Middle frontal gyrus (tissue), 1 donor: Measurements from ENCODE around the gene PTK7.
A peak's percentile ranks its signal among the peaks of the same experiment; 100 is the strongest.

Experiments
- DNase-seq: peaks from one replicate; pipeline ENCODE4 v3.0.0-alpha.2; 2015; ENCODE audit warnings: low spot score; ENCODE audit errors: extremely low spot score

PTK7 gene

GRCh38 chr6:43178951-43179830, 103.1 kb downstream of the PTK7 start:
- DNase-seq: no peak

GRCh38 chr6:43180058-43180457, 103.9 kb downstream of the PTK7 start:
- DNase-seq: no peak

GRCh38 chr6:43180985-43181384, 104.9 kb downstream of the PTK7 start:
- no peak for DNase-seq

DNA sequence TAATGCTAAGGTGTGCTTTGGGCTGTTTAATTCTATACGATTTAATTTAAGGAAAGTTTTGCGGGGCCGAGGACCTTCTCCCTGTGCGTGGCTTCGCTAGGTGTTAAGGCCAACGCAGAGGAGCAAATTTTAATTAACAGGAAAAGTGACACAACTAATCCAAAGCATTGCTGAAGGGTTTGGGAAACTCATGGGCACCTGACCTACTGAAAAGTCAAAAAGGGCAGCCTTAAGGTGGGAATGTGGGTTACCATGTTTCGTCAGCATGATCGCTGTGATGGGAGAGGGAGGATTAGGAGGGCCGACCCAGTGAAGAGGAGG, 105.5 kb downstream of the PTK7 start:
- DNase-seq: no peak

- DNase-seq: peak; percentile 82
Measured at GRCh38 chr6:43181942-43182860, 106.1 kb downstream of the PTK7 start, which contains the start of gene CUL9. Gene CUL9 (plus strand): TSS chr6:43182196. CDS start chr6:43184311, 2,115 bp downstream.

DNA sequence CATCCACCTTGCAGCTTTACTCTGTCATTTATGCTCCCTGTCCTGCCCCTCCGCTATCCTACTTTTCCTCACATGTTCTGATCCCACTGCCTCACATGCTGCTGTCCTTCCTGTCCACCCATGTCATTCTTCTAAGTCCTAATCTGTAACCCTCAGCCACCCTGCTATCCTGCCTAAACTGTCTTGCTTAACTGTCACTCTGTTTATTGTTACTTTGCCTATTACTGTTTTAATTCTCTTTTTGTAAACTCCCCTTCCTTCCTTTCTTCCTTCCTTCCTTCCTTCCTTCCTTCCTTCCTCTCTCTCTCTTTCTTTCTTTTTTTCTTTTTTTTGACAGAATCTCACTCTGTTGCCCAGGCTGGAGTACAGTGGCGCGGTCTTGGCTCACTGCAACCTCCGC, 107.3 kb downstream of the PTK7 start:
- no peak for DNase-seq

GRCh38 chr6:43184268-43184985, 108.3 kb downstream of the PTK7 start:
- DNase-seq: no peak

- DNase-seq: no peak
Measured at GRCh38 chr6:43185391-43185985, 109.4 kb downstream of the PTK7 start.

DNA sequence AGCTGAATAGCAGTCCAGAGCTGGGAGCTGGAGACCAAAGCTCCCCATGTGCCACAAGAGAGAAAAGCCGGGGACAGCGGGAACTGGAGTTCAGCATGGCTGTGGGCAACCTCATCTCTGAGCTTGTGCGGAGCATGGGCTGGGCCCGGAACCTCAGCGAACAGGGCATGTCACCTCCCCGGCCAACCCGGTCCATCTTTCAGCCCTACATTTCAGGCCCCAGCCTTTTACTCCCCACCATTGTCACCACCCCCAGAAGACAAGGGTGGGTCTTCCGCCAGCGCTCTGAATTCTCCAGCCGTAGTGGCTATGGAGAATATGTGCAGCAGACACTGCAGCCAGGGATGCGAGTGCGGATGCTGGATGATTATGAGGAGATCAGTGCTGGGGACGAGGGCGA, 109.9 kb downstream of the PTK7 start:
- DNase-seq: no peak

DNA sequence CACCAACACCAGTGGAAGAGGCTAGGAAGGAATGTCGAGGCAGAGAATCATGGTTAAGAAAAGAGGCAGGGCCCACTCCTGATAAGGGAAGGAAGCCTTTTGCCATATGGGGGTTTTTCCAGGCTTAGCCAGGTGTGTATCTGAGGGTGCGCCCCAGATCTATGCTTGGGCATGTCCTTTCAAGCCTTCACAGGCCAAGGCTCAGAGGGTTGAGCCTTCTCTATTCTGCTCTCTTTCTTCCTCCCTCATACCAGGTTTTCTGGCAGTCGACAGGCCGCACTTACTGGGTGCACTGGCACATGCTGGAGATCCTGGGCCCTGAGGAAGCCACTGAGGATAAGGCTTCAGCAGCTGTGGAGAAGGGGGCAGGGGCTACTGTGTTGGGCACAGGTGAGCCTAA, 110.6 kb downstream of the PTK7 start:
- no peak for DNase-seq

DNA sequence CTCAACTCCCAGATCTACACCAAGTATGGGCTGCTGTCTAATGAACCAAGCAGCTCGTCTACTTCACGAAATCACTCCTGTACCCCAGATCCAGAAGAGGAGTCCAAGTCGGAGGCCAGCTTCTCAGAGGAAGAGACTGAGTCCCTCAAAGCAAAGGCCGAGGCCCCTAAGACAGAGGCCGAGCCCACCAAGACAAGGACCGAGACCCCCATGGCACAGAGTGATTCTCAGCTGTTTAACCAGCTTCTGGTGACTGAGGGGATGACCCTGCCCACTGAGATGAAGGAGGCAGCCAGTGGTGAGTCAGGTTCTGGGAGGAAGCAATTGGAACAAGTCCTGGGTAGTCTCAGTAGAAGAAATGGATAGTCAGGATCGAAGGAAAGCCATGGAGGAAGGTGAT, 111.7 kb downstream of the PTK7 start:
- no peak for DNase-seq

GRCh38 chr6:43188426-43188825, 112.3 kb downstream of the PTK7 start:
- no peak for DNase-seq

DNA sequence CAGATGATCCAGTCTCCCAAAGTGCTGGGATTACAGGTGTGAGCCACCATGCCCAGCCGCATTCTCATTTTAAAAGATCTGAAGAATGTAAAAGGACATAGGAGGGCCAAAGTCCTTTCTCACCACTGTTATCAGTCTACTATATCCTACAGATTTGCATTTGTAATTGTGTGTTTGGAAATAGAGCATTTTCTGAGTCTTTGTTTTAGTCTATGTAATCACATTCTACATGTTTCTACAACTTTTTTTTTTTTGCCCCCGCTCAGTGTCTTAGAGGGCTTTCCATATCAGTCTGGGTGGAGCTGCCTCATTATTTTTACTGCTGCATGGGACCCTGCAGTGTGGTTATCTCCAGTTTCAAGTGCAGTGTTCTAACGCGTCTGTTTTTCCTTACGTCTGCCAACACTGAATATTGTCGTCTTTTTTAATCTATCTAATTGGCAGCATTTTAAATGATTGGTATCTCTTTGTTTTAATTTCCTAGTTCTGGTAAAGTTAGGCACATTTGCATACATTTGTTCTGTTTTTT, 113.7 kb downstream of the PTK7 start:
- DNase-seq: no peak

DNA sequence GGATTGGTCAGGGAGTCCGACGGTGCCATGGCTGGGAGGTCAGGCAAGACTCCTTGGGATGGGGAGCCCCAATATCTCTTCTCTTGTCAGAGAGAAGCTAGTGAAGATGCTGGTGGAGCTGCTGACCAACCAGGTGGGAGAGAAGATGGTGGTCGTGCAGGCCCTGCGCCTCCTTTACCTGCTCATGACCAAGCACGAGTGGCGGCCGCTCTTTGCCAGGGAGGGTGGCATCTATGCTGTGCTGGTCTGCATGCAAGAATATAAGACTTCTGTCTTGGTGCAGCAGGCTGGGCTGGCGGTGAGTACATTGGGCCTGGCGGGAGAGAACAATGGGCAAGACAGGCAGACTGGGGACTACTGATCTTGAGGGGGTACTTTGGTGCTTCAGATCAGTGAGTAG, 116.8 kb downstream of the PTK7 start:
- no peak for DNase-seq

- no peak for DNase-seq
Measured at GRCh38 chr6:43193929-43194328, 117.8 kb downstream of the PTK7 start.

DNA sequence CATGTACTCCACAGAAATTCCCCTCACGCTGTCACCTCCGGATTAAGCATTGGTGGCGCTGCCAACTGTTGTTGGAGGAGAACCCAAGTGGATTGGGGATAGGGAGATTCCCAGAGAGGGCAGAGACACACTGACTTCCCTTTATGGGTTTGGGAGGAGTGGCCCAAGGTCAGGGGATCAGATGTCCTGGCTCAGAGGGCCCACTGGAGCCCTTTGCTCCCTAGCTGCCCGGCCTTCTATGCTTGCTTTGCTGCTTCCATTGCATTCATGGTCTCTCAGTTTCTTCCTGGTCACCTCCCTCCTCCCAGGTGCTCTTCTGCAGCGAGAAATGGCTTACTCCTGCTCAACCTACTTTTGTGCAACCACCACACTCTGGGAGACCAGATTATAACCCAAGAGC, 120.2 kb downstream of the PTK7 start:
- DNase-seq: no peak

DNA sequence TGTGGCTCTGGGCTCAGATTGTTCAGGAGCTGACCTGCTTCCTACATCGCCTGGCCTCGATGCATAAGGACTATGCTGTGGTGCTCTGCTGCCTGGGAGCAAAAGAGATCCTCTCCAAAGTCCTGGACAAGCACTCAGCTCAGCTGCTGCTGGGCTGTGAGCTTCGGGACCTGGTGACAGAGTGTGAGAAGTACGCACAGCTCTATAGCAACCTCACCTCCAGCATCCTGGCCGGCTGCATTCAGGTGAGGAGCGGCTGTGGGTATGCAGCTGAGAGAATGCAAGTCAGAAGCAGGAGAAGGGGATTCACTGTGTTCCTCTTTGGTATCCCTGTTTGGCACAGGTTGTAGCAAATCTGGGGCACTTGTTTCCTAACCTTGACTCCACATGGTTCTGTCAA, 123.8 kb downstream of the PTK7 start:
- no peak for DNase-seq

- DNase-seq: no peak
Measured at GRCh38 chr6:43200541-43200940, 124.4 kb downstream of the PTK7 start.

DNA sequence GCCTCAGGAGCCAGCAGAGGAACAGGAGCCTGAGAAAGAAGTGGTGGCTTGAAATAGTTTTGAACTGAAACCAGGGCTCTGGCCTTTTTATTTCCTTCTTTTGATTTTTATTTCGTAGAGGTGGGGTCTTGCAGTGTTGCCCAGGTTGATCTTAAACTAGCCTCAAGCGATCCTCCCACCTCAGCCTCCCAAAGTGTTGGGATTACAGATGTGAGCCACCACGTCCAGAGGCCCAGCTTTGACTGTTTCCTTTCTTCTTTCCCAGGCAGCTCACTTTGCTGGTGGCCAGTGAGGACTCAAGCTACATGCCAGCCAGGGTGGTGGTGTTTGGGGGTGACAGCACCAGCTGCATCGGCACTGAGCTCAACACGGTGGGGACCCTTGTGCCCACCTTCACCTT, 126.3 kb downstream of the PTK7 start:
- no peak for DNase-seq

GRCh38 chr6:43203029-43203717, 127.1 kb downstream of the PTK7 start:
- DNase-seq: no peak

- no peak for DNase-seq
Measured at GRCh38 chr6:43203718-43204095, 127.6 kb downstream of the PTK7 start.
